Spleen (tissue), 7 donors: ENCODE measurements around the gene GRIK1.

Experiments
- CTCF ChIP-seq, 11 experiments: fragments of 200-600 bp in 7 of 11; fragments of 450-650 bp in 4 of 11; sonication (generic) in 4 of 11; IDR thresholded peaks in 8 of 11; conservative IDR thresholded peaks in 3 of 11; 1 replicate in 7 of 11; 2 replicates in 4 of 11; pipeline versions ENCODE4 v1.4.0 to v1.8.0; 2016 to 2021; ENCODE audit warnings: antibody characterized with exemption in 11 of 11, inconsistent platforms in 4 of 11, mild to moderate bottlenecking in 1 of 11
- POLR2A ChIP-seq, 3 donors: fragments of 450-650 bp; IDR thresholded peaks; one replicate each; pipeline ENCODE4 v1.5.1; 2017; ENCODE audit warnings: antibody characterized with exemption in 3 of 3, mild to moderate bottlenecking in 1 of 3
- POLR2AphosphoS5 ChIP-seq, 3 donors: sonication (generic); formaldehyde crosslinking; IDR thresholded peaks; one replicate each; pipeline ENCODE4 v1.5.1; 2017; ENCODE audit warnings: antibody characterized with exemption in 3 of 3
- donor health status: DM: no; HTN: no; CAD: no; lungs with moderate emphysema.
- donor health status: DM: no; HTN: no; CAD: no.
- donor health status: DM: no; HTN: no; CAD: no.

- TF ChIP-seq CTCF (IDR thresholded peaks at IDR 0.05 in 8 of 11, conservative IDR thresholded peaks at IDR 0.05 in 3 of 11) (no peak), POLR2A (IDR thresholded peaks at IDR 0.05) (no peak), POLR2AphosphoS5 (IDR thresholded peaks at IDR 0.05) (no peak)
Measured at GRCh38 chr21:29641635-29642550, 297.9 kb downstream of the GRIK1 start.
